ENCODE results near the gene GPX1.
"Not testable (repeated sequence)": the region's sequence is repeated elsewhere in the genome, so short reads cannot be mapped to it uniquely, and the experiment has no call there.

The GPX1 gene

DNA sequence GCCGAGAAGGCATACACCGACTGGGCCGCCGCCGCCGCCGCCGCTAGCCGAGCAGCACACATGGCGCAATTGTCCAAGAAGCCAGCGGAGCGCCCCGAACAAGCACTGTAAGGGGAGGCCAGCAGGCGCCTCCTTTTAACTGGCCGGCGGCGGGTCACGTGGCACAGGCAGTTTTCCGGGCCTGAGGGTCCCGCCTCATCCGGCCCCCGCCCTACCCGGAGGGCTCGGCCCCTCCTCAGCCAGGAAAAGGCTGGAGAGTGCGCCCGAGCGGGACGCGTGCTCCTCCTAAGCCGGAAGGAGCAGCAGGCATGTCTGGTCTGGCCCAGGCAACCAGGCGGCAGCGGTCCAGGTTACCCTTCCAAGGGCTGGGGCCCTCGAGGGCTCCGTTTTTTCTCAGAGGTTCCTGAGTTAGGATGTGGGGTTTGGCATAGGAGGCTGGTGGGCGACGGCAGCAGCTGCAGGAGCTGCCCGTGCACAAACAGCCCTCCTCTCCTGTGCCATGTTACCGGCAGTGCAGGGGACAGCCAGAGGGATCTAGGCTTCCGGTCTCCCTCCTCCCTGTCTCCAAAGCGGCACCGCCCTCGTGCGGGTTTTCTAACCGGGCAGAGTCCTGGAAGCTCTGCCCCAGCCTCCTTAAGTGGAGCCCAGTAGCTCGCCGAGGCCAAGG lies at the start of gene GPX1:
TSS of gene GPX1 (minus strand) at position 137 of the 667 bp plus-strand sequence. CDS start at position 62, 75 bp downstream.
- peak; percentile 34 to 57 (median 50) for DNase-seq (ENCODE audit: low read depth in 3 of 3, low spot score in 1 of 3)

DNA sequence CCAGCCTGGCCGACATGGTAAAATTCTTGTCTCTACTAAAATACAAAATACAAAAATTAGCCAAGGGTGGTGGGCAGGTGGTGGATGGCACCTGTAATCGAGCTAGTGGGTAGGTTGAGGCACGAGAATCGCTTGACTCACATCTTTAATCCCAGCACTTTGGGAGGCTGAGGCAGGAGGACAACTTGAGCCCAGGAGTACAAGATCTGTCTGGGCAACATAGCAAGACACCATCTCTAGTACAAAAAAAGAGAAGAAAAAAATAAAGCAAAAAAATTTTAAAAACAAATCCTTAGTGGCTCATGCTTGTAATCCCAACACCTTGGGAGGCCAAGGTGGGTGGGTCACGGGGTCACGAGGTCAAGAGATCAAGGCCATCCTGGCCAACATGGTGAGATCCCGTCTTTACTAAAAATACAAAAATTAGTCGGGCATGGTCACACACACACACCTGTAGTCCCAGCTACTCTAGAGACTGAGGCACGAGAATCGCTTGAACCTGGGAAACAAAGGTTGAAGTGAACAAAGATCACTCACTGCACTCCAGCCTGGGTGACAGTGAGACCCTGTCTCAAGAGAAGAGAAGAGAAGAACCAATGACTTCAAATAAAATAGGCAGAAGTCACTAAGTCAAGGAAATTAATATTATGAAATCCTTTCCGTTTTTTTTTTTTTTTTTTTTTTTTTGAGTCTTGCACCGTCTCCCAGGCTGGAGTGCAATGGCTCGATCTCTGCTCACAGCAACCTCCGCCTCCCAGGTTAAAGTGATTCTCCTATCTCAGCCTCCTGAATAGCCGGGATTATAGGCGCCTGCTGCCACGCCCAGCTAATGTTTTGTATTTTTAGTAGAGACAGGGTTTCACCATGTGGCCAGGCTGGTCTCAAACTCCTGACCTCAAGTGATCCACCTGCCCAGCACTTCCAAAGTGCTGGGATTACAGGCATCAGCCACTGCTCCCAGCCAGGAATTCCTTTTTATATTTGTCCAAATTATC lies 48.7 kb upstream of the GPX1 start:
- no peak for DNase-seq (ENCODE audit: low read depth in 3 of 3, low spot score in 1 of 3)

DNA sequence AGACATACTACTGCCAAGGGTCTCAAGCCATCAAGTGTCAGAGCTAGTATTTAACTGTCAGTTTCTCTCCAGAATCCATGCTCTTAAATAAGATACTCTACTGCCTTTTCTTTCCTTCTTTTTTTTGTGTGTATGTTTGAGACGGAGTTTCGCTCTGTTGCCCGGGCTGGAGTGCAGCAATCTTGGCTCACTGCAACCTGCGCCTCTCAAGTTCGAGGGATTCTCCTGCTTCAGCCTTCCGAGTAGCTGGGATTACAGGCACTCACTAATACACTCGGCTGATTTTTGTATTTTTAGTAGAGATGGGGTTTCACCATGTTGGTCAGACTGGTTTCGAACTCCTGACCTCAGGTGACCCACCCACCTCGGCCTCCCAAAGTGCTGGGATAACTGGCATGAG lies 47.4 kb upstream of the GPX1 start:
- DNase-seq (ENCODE audit: low read depth in 3 of 3, low spot score in 1 of 3), result not testable (repeated sequence)

DNA sequence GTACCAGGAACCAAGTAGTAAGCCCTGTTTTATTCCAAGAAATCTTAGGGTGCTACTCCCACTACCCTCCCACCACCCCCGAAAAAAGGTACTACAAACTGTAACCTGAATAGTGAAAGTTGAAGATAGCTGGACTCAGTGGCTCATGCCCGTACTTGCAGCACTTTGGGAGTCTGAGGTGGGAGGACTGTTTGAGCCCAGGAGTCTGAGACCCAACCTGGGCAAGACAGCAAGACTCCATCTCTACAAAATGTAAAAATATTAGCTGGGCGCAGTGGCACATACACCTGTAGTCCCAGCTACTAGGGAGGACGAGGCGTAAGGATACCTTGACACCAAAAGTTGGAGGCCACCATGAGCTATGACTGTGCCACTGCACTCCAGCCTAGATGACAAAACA lies 45.7 kb upstream of the GPX1 start:
- no peak for DNase-seq (ENCODE audit: low read depth in 3 of 3, low spot score in 1 of 3)

DNA sequence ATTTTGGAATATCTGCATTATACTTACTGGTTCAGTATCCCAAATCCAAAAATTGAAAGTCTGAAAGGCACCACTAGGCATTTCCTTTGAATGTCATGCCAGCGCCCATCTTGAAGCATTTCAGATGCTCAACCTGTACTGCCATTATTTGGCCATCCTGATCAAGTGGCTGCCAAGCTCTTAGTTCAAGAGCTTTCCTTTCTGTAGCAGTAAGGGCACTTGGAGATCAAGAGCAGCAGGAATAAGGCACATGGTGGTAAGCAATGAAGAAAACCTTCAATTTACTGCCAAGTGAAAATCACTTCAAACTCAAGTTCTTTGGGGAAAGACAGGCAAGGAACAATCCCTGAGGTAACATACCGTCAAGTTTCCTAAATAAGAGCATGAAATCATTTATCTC lies 43.6 kb upstream of the GPX1 start:
- DNase-seq (ENCODE audit: low read depth in 3 of 3, low spot score in 1 of 3), result no peak

DNA sequence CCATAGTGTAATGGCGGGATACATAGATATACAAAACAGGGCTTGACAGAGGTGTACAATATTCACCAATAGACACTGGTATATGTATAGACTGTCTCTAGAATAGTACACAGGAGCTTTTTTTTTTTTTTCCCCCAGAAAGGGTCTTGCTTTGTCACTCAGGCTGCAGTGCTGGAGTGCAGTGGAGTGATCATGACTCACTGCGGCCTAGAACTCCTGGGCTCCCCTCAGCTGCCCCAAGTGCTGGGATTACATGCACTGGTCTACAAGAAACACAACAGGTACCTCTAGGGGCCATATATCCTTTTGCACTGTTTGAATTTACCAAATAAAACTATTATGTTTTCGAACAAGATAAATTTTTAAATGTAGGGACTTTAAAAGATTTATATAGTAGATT lies 41.3 kb upstream of the GPX1 start:
- no peak for DNase-seq (ENCODE audit: low read depth in 3 of 3, low spot score in 1 of 3)

DNA sequence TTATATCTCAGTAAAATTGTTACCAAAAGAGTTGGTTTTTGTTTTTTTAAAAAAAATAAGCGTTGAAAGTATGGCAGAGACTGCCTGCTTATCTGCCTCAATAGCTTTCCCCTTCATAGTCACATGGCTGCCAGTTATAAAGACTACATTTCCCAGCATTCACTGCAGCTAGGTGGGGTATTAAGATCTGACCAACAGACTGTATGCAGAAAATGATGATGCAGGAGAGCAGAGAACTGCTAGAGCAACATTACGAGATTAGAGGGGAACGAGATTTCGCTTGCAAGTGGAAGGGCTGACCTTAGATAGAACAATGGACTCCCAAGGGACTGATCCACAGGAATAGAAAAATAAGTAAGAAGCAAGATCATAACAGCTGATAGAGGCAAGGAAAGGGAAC lies 39.3 kb upstream of the GPX1 start:
- no peak for DNase-seq (ENCODE audit: low read depth in 3 of 3, low spot score in 1 of 3)

DNA sequence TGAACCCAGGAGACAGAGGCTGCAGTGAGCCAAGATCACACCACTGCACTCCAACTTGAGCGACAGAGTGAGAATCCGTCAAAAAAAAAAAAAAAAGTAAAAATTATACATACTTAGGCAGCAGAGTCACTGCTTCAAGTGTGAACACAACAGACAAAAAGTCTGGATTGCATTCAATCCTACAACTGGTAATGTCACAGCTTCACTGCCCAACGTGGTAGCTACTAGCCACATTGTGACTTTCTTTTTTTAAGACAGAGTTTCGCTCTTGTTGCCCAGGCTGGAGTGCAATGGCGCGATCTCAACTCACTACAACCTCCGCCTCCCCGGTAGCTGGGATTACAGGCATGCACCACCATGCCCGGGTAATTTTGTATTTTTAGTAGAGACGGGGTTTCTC lies 33.2 kb upstream of the GPX1 start:
- not testable (repeated sequence) for DNase-seq (ENCODE audit: low read depth in 3 of 3, low spot score in 1 of 3)

DNA sequence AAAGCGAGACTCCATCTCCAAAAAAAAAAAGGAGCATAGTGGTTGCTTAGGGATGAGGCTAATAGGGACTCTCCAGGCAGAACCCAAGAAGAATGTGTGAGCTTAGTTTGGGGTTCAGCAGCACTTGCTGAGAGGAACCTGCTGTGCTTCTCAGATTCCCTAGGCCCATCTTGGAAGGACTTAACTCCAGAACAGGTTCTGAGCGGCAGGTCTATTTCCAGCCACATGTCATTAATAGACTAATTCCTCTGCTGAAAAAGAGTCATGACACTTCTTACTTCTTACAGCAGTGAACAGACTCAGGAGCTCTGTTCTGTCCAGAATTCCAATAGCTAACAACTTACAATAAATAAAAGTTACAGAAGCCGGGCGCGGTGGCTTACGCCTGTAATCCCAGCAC lies 31.1 kb upstream of the GPX1 start:
- no peak for DNase-seq (ENCODE audit: low read depth in 3 of 3, low spot score in 1 of 3)

DNA sequence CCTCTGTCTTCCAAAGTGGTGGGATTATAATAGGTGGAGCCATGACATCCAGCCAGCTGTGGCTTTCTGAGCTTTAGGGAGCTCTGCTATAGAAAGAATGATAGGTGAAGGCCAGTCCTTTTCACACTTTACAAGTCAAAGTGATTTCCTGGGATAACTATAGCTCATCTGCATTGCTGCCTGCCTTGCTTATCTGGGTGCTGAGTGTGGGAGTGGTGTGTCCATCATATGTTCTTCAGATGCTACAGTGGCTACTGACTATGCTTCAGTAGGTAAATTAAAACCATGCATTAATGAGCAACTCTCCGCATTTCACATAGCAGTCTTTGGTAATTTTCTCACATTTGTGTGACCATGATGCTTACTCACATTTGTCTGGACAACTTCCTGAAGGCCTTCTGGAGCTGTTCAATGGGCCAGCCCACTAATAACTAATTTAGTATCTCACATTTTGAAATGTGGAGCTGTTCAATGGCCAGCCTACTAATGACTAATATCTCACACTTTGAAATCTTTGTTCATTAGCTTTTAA lies 30.2 kb upstream of the GPX1 start:
- DNase-seq (ENCODE audit: low read depth in 3 of 3, low spot score in 1 of 3), result no peak

DNA sequence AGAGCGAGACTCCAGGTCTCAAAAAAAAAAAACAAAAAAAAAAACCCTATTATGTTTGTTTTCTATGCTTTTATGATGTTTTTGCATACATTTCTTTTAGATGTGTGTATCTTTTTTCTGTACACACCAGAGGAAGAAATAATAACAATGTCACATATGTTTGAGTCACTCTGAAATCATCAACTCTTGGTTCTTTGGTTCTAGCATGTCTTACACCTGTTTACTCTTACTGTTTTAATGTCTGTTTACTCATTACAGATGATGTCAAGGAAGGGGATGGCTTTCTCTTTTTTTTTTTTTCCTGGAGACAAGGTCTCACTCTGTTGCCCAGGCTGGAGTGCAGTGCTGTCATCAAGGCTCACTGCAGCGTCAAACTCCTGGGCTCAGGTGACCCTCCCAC lies 29.6 kb upstream of the GPX1 start:
- DNase-seq (ENCODE audit: low read depth in 3 of 3, low spot score in 1 of 3), result no peak

DNA sequence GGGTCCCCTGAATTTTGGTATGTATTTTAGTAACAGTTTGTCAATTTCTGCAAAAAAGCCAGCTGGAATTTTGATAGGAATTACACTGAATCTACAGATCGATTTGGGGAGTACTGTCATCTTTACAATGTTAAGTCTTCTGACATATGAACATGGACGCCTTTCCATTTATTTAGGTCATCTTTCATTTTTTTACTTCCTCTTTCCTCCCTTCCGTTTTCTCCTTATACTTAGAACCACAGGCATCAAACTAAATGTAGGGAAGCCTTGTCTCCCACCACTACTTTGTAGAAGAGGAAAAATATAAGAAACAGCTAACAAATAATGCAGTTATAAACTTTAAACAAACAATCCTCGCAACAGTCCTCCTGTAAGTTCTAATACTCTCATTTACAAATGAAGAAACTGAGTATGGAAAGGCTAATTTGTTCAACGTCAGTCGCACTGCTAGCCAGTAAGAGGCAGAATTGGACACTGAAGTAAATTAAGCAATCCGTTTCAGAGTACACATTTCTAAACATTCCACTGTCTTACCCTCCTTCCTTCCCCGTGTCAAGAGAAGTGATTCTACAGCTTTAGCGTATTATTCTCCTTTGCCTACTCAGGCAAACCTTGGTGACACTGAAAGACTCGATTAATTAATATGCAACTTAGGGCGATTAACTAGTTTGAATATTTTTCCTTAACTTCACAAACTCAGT lies 28.1 kb upstream of the GPX1 start:
- DNase-seq (ENCODE audit: low read depth in 3 of 3, low spot score in 1 of 3), result no peak

DNA sequence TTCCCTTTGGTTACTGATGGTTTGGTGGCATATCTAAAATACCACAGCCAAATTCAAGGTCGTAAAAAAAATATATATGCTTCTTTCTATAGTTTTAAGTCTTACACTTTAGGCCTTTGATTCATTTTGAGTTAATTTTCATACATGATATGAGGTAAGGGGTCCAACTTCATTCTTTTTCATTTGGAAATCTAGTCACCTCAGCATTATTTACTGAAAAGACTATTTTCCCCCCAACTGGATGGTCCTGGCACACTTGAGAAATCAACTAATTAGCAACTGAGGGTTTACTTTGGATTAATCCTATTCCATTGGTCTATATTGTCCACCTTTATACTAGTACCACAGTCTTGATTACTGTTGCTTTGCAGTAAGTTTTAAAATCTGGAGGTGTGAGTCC lies 27.5 kb upstream of the GPX1 start:
- no peak for DNase-seq (ENCODE audit: low read depth in 3 of 3, low spot score in 1 of 3)

DNA sequence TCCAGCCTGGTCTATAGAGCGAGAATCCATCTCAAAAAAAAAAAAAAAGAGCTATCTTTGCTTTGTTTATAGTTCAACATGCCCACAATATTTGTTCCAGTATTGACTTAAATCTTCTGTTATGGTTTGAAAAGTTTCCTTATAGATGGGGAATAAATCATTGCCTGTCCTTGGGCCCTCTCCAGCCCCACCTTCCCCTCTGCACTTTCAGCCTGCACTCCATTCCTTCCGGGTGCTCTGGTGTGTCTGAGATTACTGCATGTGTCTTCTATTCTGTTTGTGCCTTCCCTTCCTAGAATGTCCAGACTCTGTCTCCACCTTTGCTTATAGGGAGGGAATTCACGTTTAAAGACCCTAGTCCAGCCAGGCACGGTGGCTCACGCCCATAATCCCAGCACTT lies 25.2 kb upstream of the GPX1 start:
- no peak for DNase-seq (ENCODE audit: low read depth in 3 of 3, low spot score in 1 of 3)

DNA sequence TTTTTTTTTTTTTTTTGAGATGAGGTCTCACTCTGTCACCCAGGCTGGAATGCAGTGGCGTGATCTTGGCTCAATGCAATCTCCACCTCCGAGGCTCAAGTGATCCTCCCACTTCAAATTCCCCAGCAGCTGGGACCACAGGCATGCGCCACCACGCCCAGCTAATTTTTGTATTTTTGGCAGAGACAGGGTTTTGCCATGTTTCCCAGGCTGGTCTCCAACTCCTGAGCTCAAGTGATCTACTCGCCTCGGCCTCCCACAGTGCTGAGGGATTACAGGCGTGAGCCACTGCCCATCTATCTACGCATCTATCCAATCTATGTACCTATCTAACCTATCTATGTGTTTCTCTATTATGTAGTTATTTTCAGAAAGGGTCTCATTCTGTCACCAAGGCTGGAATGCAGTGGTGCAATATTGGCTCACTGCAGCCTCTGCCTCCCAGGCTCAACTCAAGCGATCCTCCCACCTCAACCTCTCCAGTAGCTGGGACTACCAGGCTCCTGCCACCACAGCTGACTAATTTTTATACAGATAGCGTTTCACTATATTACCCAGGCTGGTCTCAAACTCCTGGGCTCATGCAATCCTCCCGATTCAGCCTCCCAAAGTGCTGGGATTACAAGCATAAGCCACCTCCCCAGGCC lies 20.2 kb upstream of the GPX1 start:
- DNase-seq (ENCODE audit: low read depth in 3 of 3, low spot score in 1 of 3), result no peak

DNA sequence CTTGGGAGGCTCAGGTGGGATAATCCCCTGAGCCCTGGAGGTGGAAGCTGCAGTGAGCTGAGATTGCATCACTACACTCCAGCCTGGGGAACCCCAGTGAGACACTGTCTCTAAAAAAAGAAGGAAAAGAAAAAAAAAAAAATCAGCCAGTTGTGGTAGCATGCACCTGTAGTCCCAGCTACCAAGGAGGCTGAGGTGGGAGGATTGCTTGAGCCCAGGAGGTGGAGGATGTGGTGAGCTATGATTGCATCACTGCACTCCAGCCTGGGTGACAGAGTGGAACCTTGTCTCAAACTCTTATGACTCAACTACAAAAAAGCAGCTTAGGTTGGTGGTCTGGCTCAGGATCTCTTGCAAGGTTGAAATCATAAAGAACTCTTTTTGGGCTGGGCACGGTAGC lies 19.3 kb upstream of the GPX1 start:
- peak in 1 of 3 donors; percentile 27 for DNase-seq (ENCODE audit: low read depth in 3 of 3, low spot score in 1 of 3)

DNA sequence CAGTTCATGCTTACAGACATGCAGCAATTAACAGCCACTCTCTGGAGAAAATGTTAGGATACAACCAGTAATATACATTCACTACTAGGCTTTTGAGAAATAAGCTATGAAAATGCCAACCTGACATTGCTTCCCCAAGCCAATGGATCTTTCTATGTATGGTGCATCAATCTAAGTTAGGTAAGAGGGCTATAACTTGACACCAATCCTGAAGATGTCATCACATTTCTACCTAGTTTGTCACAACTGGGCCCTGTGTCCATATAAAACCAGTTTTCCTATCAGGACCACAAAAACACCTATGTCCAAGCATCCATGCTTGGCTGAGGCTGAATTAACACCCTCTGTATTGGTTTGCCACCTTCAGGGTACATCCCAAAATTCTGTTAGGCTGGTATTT lies 13.8 kb upstream of the GPX1 start:
- no peak for DNase-seq (ENCODE audit: low read depth in 3 of 3, low spot score in 1 of 3)

DNA sequence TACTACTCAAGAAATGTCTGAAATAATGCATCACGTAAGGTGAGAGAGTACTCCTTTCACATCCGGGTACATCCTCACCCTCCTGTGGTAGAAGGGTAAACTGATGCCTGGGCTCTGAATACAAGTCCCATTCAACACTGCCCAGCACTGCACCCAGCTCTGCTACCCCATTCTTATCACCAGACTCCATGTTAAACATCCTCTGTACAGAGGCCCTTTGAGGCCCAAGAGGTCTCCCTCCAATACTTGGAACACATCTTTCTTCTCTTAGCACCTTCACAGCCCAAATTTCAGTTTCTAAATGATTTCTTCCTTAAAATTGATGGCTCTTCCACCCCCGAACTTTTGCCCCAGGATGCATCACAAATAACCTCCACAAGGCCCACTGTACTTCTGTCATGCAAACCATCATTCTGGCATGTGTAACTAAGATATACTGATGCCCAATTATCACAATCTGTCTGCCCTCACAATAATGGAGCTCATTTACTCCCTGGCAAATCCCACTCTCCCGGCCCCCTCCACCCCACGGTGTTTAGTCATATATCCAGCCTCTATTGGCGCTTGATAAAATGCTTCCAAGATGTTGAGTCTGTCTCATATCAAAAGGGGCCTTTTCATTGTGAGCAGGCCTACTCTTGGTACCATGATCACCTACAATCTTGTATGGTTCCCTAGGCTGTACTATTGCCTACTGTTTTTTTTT lies 12.6 kb upstream of the GPX1 start:
- DNase-seq (ENCODE audit: low read depth in 3 of 3, low spot score in 1 of 3), result no peak

DNA sequence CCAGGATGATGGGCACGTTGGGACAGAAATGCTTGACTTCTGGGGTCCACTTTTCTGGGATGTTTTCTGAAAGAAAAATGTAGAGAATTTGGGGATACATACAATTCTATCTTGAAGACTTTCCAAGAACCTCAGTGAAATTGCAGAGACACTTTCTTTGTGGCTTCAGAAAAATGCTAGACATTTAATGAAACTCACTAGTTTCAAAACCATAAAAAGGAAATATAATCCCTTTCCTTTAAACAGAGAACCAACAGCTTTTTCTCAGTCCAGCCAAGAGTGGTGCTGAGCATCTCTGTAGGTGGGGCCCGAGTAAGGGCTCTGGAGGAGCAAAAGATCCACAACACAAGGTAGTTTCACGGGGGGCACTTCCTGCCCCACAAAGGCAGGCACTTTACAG lies 4.4 kb upstream of the GPX1 start:
- no peak for DNase-seq (ENCODE audit: low read depth in 3 of 3, low spot score in 1 of 3)

DNA sequence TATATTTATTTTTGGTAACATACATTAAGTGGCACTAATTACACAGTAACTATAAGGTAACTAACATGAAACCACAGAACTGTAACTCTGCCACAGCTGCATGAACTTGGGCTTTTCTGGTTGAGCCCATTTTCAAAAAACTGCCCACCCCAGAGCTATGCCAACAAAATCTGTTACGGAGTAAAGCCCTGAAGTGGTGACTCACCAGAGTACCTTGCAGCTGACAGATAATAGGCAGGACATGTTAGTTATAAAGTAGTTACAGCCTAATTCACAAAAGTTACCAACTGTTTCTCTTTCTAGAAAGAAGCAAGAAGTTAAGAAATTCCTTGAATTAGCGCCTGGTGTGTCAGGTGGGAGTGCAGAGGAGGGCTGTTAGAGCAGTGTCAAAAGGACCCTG lies 1.5 kb upstream of the GPX1 start:
- DNase-seq (ENCODE audit: low read depth in 3 of 3, low spot score in 1 of 3), result no peak

DNA sequence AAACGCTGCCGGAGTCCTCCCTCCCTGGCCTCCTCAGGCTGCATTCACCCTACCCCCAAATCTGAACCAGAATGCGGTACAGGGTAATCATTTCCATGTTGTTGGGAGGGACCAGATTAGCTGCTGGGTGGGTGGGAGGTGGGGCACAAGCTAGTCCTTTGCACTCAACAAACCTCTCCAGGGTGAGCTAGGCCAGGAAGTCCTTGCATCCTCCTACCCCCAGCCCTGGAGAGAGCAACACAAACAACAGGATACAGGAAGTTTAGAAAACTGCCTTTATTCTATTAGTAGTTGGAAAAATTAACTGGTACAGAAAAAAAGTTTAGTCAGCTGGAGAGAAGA lies 702 bp upstream of the GPX1 start:
- no peak for DNase-seq (ENCODE audit: low read depth in 3 of 3, low spot score in 1 of 3)
